Activated naive CD8-positive, alpha-beta T cell treated with anti-CD3 and anti-CD28 coated beads for 36 hours (primary cell): ENCODE measurements around the gene ANGPTL4. TPM values are rescaled to one million over a fixed set of nuclear protein-coding genes. Genes with fewer than 3 reads are reported as not detected.
"Not testable (repeated sequence)": the region's sequence is repeated elsewhere in the genome, so short reads cannot be mapped to it uniquely, and the experiment has no call there.

Source experiments
- DNase-seq: peaks from one replicate; pipeline ENCODE4 v3.0.0; 2021
- H3K27ac Mint-ChIP-seq: one replicate; pipeline ENCODE4 v1.8.0; 2022; ENCODE audit warnings: mild to moderate bottlenecking, moderate library complexity, mixed read lengths
- H3K27me3 Mint-ChIP-seq: one replicate; pipeline ENCODE4 v1.8.0; 2022; ENCODE audit warnings: mild to moderate bottlenecking, mixed read lengths
- H3K36me3 Mint-ChIP-seq: one replicate; pipeline ENCODE4 v1.8.0; 2021; ENCODE audit warnings: mild to moderate bottlenecking, mixed read lengths
- H3K4me1 Mint-ChIP-seq: one replicate; pipeline ENCODE4 v1.8.0; 2021; ENCODE audit warnings: mixed read lengths
- H3K4me3 Mint-ChIP-seq: one replicate; pipeline ENCODE4 v1.8.0; 2022; ENCODE audit warnings: mild to moderate bottlenecking, moderate library complexity, mixed read lengths
- H3K9me3 Mint-ChIP-seq: one replicate; pipeline ENCODE4 v1.8.0; 2022; ENCODE audit warnings: mixed read lengths
- total RNA-seq, 2 experiments: library from RNA; stranded (reverse); gene quantifications; one replicate each; pipeline ENCODE4 v1.2.3, GENCODE V29; 2021

The ANGPTL4 gene
- total RNA-seq, 2 experiments from 2014 or later, result 1.9 to 2.1 TPM

- no peak for DNase-seq
- Mint-ChIP-seq H3K27me3 (peaks cover 36% of the 10 kb centered on the region), H3K9me3 (no peaks in the 10 kb centered on the region), H3K4me3 (no peak overlapping the region), H3K27ac (no peak overlapping the region), H3K4me1 (peaks cover 11% of the 10 kb centered on the region), H3K36me3 (no peaks in the 10 kb centered on the region)
Observed at GRCh38 chr19:8370176-8371010, 6.4 kb downstream of the ANGPTL4 start.

GRCh38 chr19:8371011-8371804, 7.3 kb downstream of the ANGPTL4 start:
- no peak overlapping the region for H3K27ac Mint-ChIP-seq
- no peak for DNase-seq
- no peak overlapping the region for H3K4me3 Mint-ChIP-seq
- peaks cover 11% of the 10 kb centered on the region for H3K4me1 Mint-ChIP-seq
- H3K27me3 Mint-ChIP-seq, result peaks cover 28% of the 10 kb centered on the region
- no peaks in the 10 kb centered on the region for H3K36me3 Mint-ChIP-seq
- H3K9me3 Mint-ChIP-seq, result no peaks in the 10 kb centered on the region

GRCh38 chr19:8373867-8374813, 10.2 kb downstream of the ANGPTL4 start:
- no peak overlapping the region for H3K4me3 Mint-ChIP-seq
- H3K27ac Mint-ChIP-seq, result no peak overlapping the region
- H3K4me1 Mint-ChIP-seq, result peaks cover 11% of the 10 kb centered on the region
- no peaks in the 10 kb centered on the region for H3K9me3 Mint-ChIP-seq
- DNase-seq, result no peak
- peaks cover 6% of the 10 kb centered on the region for H3K36me3 Mint-ChIP-seq
- no peaks in the 10 kb centered on the region for H3K27me3 Mint-ChIP-seq

GRCh38 chr19:8375766-8376165, 11.8 kb downstream of the ANGPTL4 start:
- peaks cover 10% of the 10 kb centered on the region for H3K4me1 Mint-ChIP-seq
- H3K9me3 Mint-ChIP-seq, H3K27ac Mint-ChIP-seq, H3K36me3 Mint-ChIP-seq, H3K4me3 Mint-ChIP-seq, H3K27me3 Mint-ChIP-seq, DNase-seq: not testable (repeated sequence)

GRCh38 chr19:8376373-8376974, 12.5 kb downstream of the ANGPTL4 start:
- not testable (repeated sequence) for DNase-seq, H3K4me1 Mint-ChIP-seq, H3K9me3 Mint-ChIP-seq, H3K27ac Mint-ChIP-seq, H3K4me3 Mint-ChIP-seq, H3K36me3 Mint-ChIP-seq, H3K27me3 Mint-ChIP-seq

- no peaks in the 10 kb centered on the region for H3K9me3 Mint-ChIP-seq
- H3K27ac Mint-ChIP-seq, result no peak overlapping the region
- peaks cover 9% of the 10 kb centered on the region for H3K4me1 Mint-ChIP-seq
- no peak for DNase-seq
- H3K36me3 Mint-ChIP-seq, result peaks cover 6% of the 10 kb centered on the region
- no peak overlapping the region for H3K4me3 Mint-ChIP-seq
- H3K27me3 Mint-ChIP-seq, result no peaks in the 10 kb centered on the region
Observed at GRCh38 chr19:8377598-8377997, 13.6 kb downstream of the ANGPTL4 start.

- not testable (repeated sequence) for H3K27ac Mint-ChIP-seq, H3K9me3 Mint-ChIP-seq, H3K4me1 Mint-ChIP-seq, H3K4me3 Mint-ChIP-seq, DNase-seq, H3K27me3 Mint-ChIP-seq, H3K36me3 Mint-ChIP-seq
Observed at GRCh38 chr19:8379156-8379891, 15.4 kb downstream of the ANGPTL4 start.

GRCh38 chr19:8384569-8384968, 20.6 kb downstream of the ANGPTL4 start:
- not testable (repeated sequence) for H3K9me3 Mint-ChIP-seq, DNase-seq, H3K27ac Mint-ChIP-seq, H3K27me3 Mint-ChIP-seq, H3K36me3 Mint-ChIP-seq, H3K4me3 Mint-ChIP-seq
- H3K4me1 Mint-ChIP-seq, result peaks cover 11% of the 10 kb centered on the region

GRCh38 chr19:8385103-8385502, 21.1 kb downstream of the ANGPTL4 start:
- not testable (repeated sequence) for H3K36me3 Mint-ChIP-seq, H3K4me3 Mint-ChIP-seq, H3K27me3 Mint-ChIP-seq, H3K9me3 Mint-ChIP-seq, H3K27ac Mint-ChIP-seq, DNase-seq
- peaks cover 11% of the 10 kb centered on the region for H3K4me1 Mint-ChIP-seq

GRCh38 chr19:8385566-8385965, 21.6 kb downstream of the ANGPTL4 start:
- H3K27ac Mint-ChIP-seq, DNase-seq, H3K4me3 Mint-ChIP-seq, H3K9me3 Mint-ChIP-seq, H3K27me3 Mint-ChIP-seq, H3K36me3 Mint-ChIP-seq: not testable (repeated sequence)
- H3K4me1 Mint-ChIP-seq, result peaks cover 11% of the 10 kb centered on the region

- H3K4me3 Mint-ChIP-seq, H3K27ac Mint-ChIP-seq, DNase-seq, H3K27me3 Mint-ChIP-seq, H3K9me3 Mint-ChIP-seq, H3K36me3 Mint-ChIP-seq: not testable (repeated sequence)
- H3K4me1 Mint-ChIP-seq, result peaks cover 17% of the 10 kb centered on the region
Observed at GRCh38 chr19:8386419-8386818, 22.5 kb downstream of the ANGPTL4 start.

GRCh38 chr19:8386990-8387389, 23.0 kb downstream of the ANGPTL4 start:
- H3K36me3 Mint-ChIP-seq, result peaks cover 9% of the 10 kb centered on the region
- DNase-seq, result no peak
- H3K4me3 Mint-ChIP-seq, result no peak overlapping the region
- no peaks in the 10 kb centered on the region for H3K9me3 Mint-ChIP-seq
- peaks cover 22% of the 10 kb centered on the region for H3K4me1 Mint-ChIP-seq
- no peak overlapping the region for H3K27ac Mint-ChIP-seq
- H3K27me3 Mint-ChIP-seq, result no peaks in the 10 kb centered on the region

- Mint-ChIP-seq H3K9me3 (no peaks in the 10 kb centered on the region), H3K4me3 (peak overlapping the region; percentile 18), H3K27me3 (no peaks in the 10 kb centered on the region), H3K36me3 (peaks cover 9% of the 10 kb centered on the region), H3K27ac (no peak overlapping the region), H3K4me1 (peaks cover 28% of the 10 kb centered on the region)
- no peak for DNase-seq
Observed at GRCh38 chr19:8387688-8388611, 24.0 kb downstream of the ANGPTL4 start.
